Chondrocyte (in vitro differentiated cells): Measurements from ENCODE around the gene TMEM165. TPM values are rescaled to one million over a fixed set of nuclear protein-coding genes. Genes with fewer than 3 reads are reported as not detected.

Source experiments
- DNase-seq: peaks from one replicate; pipeline ENCODE4 v3.0.0; 2021; ENCODE audit warnings: mixed read lengths, low spot score
- H3K27ac Mint-ChIP-seq: one replicate; pipeline ENCODE4 v1.8.0; 2021; ENCODE audit warnings: mild to moderate bottlenecking, moderate library complexity, mixed read lengths; ENCODE audit not compliant: unreplicated experiment
- H3K27me3 Mint-ChIP-seq: 2 replicates; pipeline ENCODE4 v1.8.0; 2021; ENCODE audit warnings: low read depth, mixed read lengths
- H3K36me3 Mint-ChIP-seq: 2 replicates; pipeline ENCODE4 v1.8.0; 2021; ENCODE audit warnings: low read depth, mixed read lengths
- H3K4me1 Mint-ChIP-seq: 2 replicates; pipeline ENCODE4 v1.8.0; 2021; ENCODE audit warnings: low read depth, mild to moderate bottlenecking, mixed read lengths
- H3K4me3 Mint-ChIP-seq: one replicate; pipeline ENCODE4 v1.8.0; 2021; ENCODE audit warnings: mild to moderate bottlenecking, moderate library complexity, mixed read lengths; ENCODE audit not compliant: unreplicated experiment
- H3K9me3 Mint-ChIP-seq: 2 replicates; pipeline ENCODE4 v1.8.0; 2021; ENCODE audit warnings: low read depth, mixed read lengths
- total RNA-seq: library from RNA; stranded (reverse); gene quantifications from 3 replicates; pipeline ENCODE4 v1.2.1, GENCODE V29; 2021
- TF ChIP-seq, protein P1 (sequence below): fragments of 200-600 bp; sonication (generic); IDR thresholded peaks from 2 replicates; pipeline ENCODE4 v1.5.0; 2021; ENCODE audit warnings: antibody characterized with exemption, mild to moderate bottlenecking, moderate library complexity

Gene TMEM165
- total RNA-seq, 1 donor from 2014 or later: 111 TPM

DNA sequence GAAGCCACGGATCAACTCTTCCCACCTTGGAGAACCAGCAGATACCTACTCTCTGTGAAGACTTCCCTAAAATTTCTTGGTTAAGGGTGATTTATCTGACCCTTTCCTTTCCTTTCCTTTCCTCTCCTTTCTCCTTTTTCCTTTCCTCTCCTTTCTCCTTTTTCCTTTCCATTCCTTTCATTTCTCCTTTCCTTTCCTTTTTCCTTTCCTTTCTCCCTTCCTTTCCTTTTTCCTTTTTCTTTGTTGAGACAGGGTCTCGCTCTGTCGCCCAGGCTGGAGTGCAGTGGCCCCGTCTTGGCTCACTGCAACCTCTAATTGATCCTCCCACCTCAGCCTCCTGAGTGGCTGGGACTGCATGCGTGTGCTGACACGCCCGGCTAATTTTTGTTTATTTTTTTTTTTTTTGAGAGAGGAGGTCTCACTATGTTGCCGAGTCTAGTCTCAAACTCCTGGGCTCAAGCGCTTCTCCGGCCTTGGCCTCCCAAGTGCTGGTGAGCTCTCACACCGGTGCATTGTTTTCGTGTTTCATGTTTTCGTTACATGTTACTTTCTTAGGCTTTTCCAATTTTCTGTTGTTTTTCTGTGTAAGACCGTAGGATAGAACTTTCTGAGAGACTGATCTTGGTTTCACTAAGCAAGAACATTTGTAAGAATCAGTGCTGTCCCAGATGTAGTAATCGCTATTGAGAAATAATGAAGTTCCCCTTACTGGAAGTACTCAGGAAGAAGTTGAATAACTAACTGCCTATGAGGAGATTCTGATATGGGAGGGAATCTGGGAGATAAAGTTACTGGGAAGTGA, 2.0 kb downstream of the TMEM165 start:
- Mint-ChIP-seq H3K9me3 (no peaks in the 10 kb centered on the region), H3K4me1 (peaks cover 51% of the 10 kb centered on the region), H3K27ac (peak overlapping the region; percentile 97), H3K27me3 (no peaks in the 10 kb centered on the region), H3K4me3 (peak overlapping the region; percentile 98), H3K36me3 (peaks cover 12% of the 10 kb centered on the region)
- DNase-seq: no peak
- TF ChIP-seq, protein P1, sequence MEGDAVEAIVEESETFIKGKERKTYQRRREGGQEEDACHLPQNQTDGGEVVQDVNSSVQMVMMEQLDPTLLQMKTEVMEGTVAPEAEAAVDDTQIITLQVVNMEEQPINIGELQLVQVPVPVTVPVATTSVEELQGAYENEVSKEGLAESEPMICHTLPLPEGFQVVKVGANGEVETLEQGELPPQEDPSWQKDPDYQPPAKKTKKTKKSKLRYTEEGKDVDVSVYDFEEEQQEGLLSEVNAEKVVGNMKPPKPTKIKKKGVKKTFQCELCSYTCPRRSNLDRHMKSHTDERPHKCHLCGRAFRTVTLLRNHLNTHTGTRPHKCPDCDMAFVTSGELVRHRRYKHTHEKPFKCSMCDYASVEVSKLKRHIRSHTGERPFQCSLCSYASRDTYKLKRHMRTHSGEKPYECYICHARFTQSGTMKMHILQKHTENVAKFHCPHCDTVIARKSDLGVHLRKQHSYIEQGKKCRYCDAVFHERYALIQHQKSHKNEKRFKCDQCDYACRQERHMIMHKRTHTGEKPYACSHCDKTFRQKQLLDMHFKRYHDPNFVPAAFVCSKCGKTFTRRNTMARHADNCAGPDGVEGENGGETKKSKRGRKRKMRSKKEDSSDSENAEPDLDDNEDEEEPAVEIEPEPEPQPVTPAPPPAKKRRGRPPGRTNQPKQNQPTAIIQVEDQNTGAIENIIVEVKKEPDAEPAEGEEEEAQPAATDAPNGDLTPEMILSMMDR: no peak

GRCh38 chr4:55398461-55398860, 2.7 kb downstream of the TMEM165 start:
- DNase-seq: no peak
- peaks cover 15% of the 10 kb centered on the region for H3K36me3 Mint-ChIP-seq
- TF ChIP-seq, protein P1: no peak
- H3K27ac Mint-ChIP-seq: peak overlapping the region; percentile 97
- no peaks in the 10 kb centered on the region for H3K9me3 Mint-ChIP-seq
- peaks cover 54% of the 10 kb centered on the region for H3K4me1 Mint-ChIP-seq
- peak overlapping the region; percentile 98 for H3K4me3 Mint-ChIP-seq
- no peaks in the 10 kb centered on the region for H3K27me3 Mint-ChIP-seq

GRCh38 chr4:55398966-55399365, 3.2 kb downstream of the TMEM165 start:
- TF ChIP-seq, protein P1: no peak
- H3K27me3 Mint-ChIP-seq: no peaks in the 10 kb centered on the region
- H3K27ac Mint-ChIP-seq: peak overlapping the region; percentile 97
- DNase-seq: no peak
- H3K4me3 Mint-ChIP-seq: peak overlapping the region; percentile 98
- peaks cover 56% of the 10 kb centered on the region for H3K4me1 Mint-ChIP-seq
- H3K36me3 Mint-ChIP-seq: peaks cover 20% of the 10 kb centered on the region
- no peaks in the 10 kb centered on the region for H3K9me3 Mint-ChIP-seq

GRCh38 chr4:55399581-55399980, 3.8 kb downstream of the TMEM165 start:
- peaks cover 21% of the 10 kb centered on the region for H3K36me3 Mint-ChIP-seq
- peak overlapping the region; percentile 98 for H3K4me3 Mint-ChIP-seq

GRCh38 chr4:55405073-55405472, 9.3 kb downstream of the TMEM165 start:
- H3K27ac Mint-ChIP-seq: peak overlapping the region; percentile 77
- peaks cover 66% of the 10 kb centered on the region for H3K4me1 Mint-ChIP-seq
- H3K9me3 Mint-ChIP-seq: no peaks in the 10 kb centered on the region
- no peak overlapping the region for H3K4me3 Mint-ChIP-seq
- H3K36me3 Mint-ChIP-seq: peaks cover 29% of the 10 kb centered on the region
- TF ChIP-seq, protein P1: no peak
- no peak for DNase-seq
- H3K27me3 Mint-ChIP-seq: no peaks in the 10 kb centered on the region

More at GRCh38 chr4:55399581-55399980, 3.8 kb downstream of the TMEM165 start:
- Mint-ChIP-seq H3K27me3 (no peaks in the 10 kb centered on the region), H3K27ac (peak overlapping the region; percentile 97), H3K4me1 (peaks cover 53% of the 10 kb centered on the region), H3K9me3 (no peaks in the 10 kb centered on the region)
- DNase-seq: no peak
- TF ChIP-seq, protein P1: no peak
